GM18519 (cell line): ENCODE data around the gene ELAVL2.
"Not testable (repeated sequence)": the region's sequence is repeated elsewhere in the genome, so short reads cannot be mapped to it uniquely, and the experiment has no call there.

Source experiments
- ATAC-seq: cut with Tn5 transposase; IDR thresholded peaks from one replicate; pipeline ENCODE4 v1.9.1; 2021; ENCODE audit warnings: mild to moderate bottlenecking, moderate library complexity; ENCODE audit not compliant: unreplicated experiment, low FRiP score

ELAVL2 gene

GRCh38 chr9:23730364-23730763 is 95.7 kb downstream of the ELAVL2 start:
- no peak for ATAC-seq

GRCh38 chr9:23728736-23729135 is 97.3 kb downstream of the ELAVL2 start:
- ATAC-seq: no peak

GRCh38 chr9:23725279-23725946 is 100.6 kb downstream of the ELAVL2 start:
- no peak for ATAC-seq

- no peak for ATAC-seq
Measured at GRCh38 chr9:23723672-23724071, 102.4 kb downstream of the ELAVL2 start.

- not testable (repeated sequence) for ATAC-seq
Measured at GRCh38 chr9:23723048-23723447, 103.0 kb downstream of the ELAVL2 start.

GRCh38 chr9:23721466-23721865 is 104.6 kb downstream of the ELAVL2 start:
- no peak for ATAC-seq

- ATAC-seq: no peak
Measured at GRCh38 chr9:23717505-23717904, 108.5 kb downstream of the ELAVL2 start.

- no peak for ATAC-seq
Measured at GRCh38 chr9:23707249-23707648, 118.8 kb downstream of the ELAVL2 start.

GRCh38 chr9:23702311-23702922 is 123.6 kb downstream of the ELAVL2 start:
- no peak for ATAC-seq

- no peak for ATAC-seq
Measured at GRCh38 chr9:23701291-23701690, 124.7 kb downstream of the ELAVL2 start.

GRCh38 chr9:23700359-23700758 is 125.7 kb downstream of the ELAVL2 start:
- ATAC-seq: no peak

GRCh38 chr9:23698161-23698560 is 127.9 kb downstream of the ELAVL2 start:
- ATAC-seq: no peak

- ATAC-seq: no peak
Measured at GRCh38 chr9:23695572-23695971, 130.5 kb downstream of the ELAVL2 start.

GRCh38 chr9:23693374-23693773 is 132.7 kb downstream of the ELAVL2 start:
- no peak for ATAC-seq

GRCh38 chr9:23686896-23687295 is 139.1 kb downstream of the ELAVL2 start:
- no peak for ATAC-seq

GRCh38 chr9:23686257-23686656 is 139.8 kb downstream of the ELAVL2 start:
- no peak for ATAC-seq

- ATAC-seq: no peak
Measured at GRCh38 chr9:23683611-23684061, 142.4 kb downstream of the ELAVL2 start.

- no peak for ATAC-seq
Measured at GRCh38 chr9:23682891-23683431, 143.1 kb downstream of the ELAVL2 start.

GRCh38 chr9:23682352-23682751 is 143.7 kb downstream of the ELAVL2 start:
- no peak for ATAC-seq

- no peak for ATAC-seq
Measured at GRCh38 chr9:23677446-23677845, 148.6 kb downstream of the ELAVL2 start.

- no peak for ATAC-seq
Measured at GRCh38 chr9:23674016-23674585, 151.9 kb downstream of the ELAVL2 start.

- no peak for ATAC-seq
Measured at GRCh38 chr9:23672151-23672550, 153.9 kb downstream of the ELAVL2 start.
